ENCODE measurements around the gene FANCM. TPM values are rescaled to one million over a fixed set of nuclear protein-coding genes. Genes with fewer than 3 reads are reported as not detected.

Gene FANCM
- polyA plus RNA-seq (5.0 and 7.1 TPM in 2 replicates), polyA minus RNA-seq (21.8 and 24.1 TPM in 2 replicates)

GRCh38 chr14:45135659-45136395, at the start of gene FANCM:
FANCM (plus strand) TSS chr14:45135930; CDS start chr14:45136032, 102 bp downstream.
- H2AFZ ChIP-seq (ENCODE audit: low read depth, low read length) = peak within 1 kb of the TSS; percentile 63
- no peaks in the 10 kb centered on the region for H4K20me1 ChIP-seq (ENCODE audit: insufficient read depth)
- H3F3A ChIP-seq (ENCODE audit: insufficient read depth, low read length, poor library complexity, severe bottlenecking) = peaks cover 10% of the 10 kb centered on the region
- no peaks in the 10 kb centered on the region for H3K9me3 ChIP-seq (ENCODE audit: low read length)
- TF ChIP-seq RAD21 (conservative IDR thresholded peaks at IDR 0.05) (peak; percentile 34), MXI1 (conservative IDR thresholded peaks at IDR 0.05; ENCODE audit: poor library complexity, severe bottlenecking) (peak; percentile 94), TAF1 (IDR thresholded peaks at IDR 0.05; ENCODE audit: low read depth) (peak; percentile 43), EP300 (conservative IDR thresholded peaks at IDR 0.05; ENCODE audit: poor library complexity, severe bottlenecking) (no peak), CTCF (IDR thresholded peaks at IDR 0.05; ENCODE audit: poor library complexity, severe bottlenecking) (no peak), SMC3 (conservative IDR thresholded peaks at IDR 0.05; ENCODE audit: poor library complexity) (peak; percentile 35), EZH2 (IDR thresholded peaks at IDR 0.05; ENCODE audit: borderline replicate concordance, insufficient read depth, low read length, poor library complexity, severe bottlenecking) (no peak), POLR2AphosphoS5 (IDR thresholded peaks at IDR 0.05) (peak; percentile 78), REST (IDR thresholded peaks at IDR 0.05; ENCODE audit: borderline replicate concordance) (no peak)
- no peaks in the 10 kb centered on the region for H3K36me3 ChIP-seq (ENCODE audit: insufficient read depth, low read length)
- H3K9me2 ChIP-seq (ENCODE audit: insufficient read depth, low read length) = no peaks in the 10 kb centered on the region
- peak within 1 kb of the TSS; percentile 73 for H3K9ac ChIP-seq (ENCODE audit: low read length)
- peak within 1 kb of the TSS; percentile 76 for H3K27ac ChIP-seq (ENCODE audit: low read length)
- peak within 1 kb of the TSS; percentile 85 for H3K4me3 ChIP-seq (ENCODE audit: low read length)
- no peaks in the 10 kb centered on the region for H3K27me3 ChIP-seq (ENCODE audit: insufficient read depth, low read depth, low read length)
- peak within 1 kb of the TSS; percentile 90 for H3K4me2 ChIP-seq (ENCODE audit: low read length)
- peaks cover 53% of the 10 kb centered on the region for H3K79me2 ChIP-seq (replicated peaks; ENCODE audit: insufficient read depth, low read length)

- Histone ChIP-seq H3K9me2 (ENCODE audit: insufficient read depth, low read length) (no peaks in the 10 kb centered on the region), H3K79me2 (replicated peaks; ENCODE audit: insufficient read depth, low read length) (peaks cover 91% of the 10 kb centered on the region), H3K4me2 (ENCODE audit: low read length) (no peak overlapping the region), H3K9me3 (ENCODE audit: low read length) (no peaks in the 10 kb centered on the region), H4K20me1 (ENCODE audit: insufficient read depth) (no peaks in the 10 kb centered on the region), H3K27ac (ENCODE audit: low read length) (no peak overlapping the region), H3K9ac (ENCODE audit: low read length) (no peak overlapping the region), H3K4me3 (ENCODE audit: low read length) (no peak overlapping the region), H3K36me3 (ENCODE audit: insufficient read depth, low read length) (no peaks in the 10 kb centered on the region), H3F3A (ENCODE audit: insufficient read depth, low read length, poor library complexity, severe bottlenecking) (no peaks in the 10 kb centered on the region), H2AFZ (ENCODE audit: low read depth, low read length) (no peak overlapping the region), H3K27me3 (ENCODE audit: insufficient read depth, low read depth, low read length) (no peaks in the 10 kb centered on the region)
- no peak for TF ChIP-seq EP300 (conservative IDR thresholded peaks at IDR 0.05; ENCODE audit: poor library complexity, severe bottlenecking)
- TF ChIP-seq REST (IDR thresholded peaks at IDR 0.05; ENCODE audit: borderline replicate concordance) = no peak
- no peak for TF ChIP-seq SMC3 (conservative IDR thresholded peaks at IDR 0.05; ENCODE audit: poor library complexity)
- no peak for TF ChIP-seq POLR2AphosphoS5 (IDR thresholded peaks at IDR 0.05)
- TF ChIP-seq MXI1 (conservative IDR thresholded peaks at IDR 0.05; ENCODE audit: poor library complexity, severe bottlenecking) = no peak
Measured at GRCh38 chr14:45089813-45090212, 45.9 kb upstream of the FANCM start.
